GM12875 (cell line): Measurements from ENCODE around the gene TNN.

Source experiments
- H3K4me3 ChIP-seq: one replicate; pipeline ENCODE4 v1.5.1; 2011; ENCODE audit warnings: low read depth, low read length, control low read depth
- CTCF ChIP-seq: IDR thresholded peaks from 2 replicates; pipeline ENCODE4 v1.5.1; 2011; ENCODE audit warnings: low read depth, mild to moderate bottlenecking, control low read depth, inconsistent platforms, low read length, moderate library complexity, borderline replicate concordance; ENCODE audit not compliant: insufficient read depth

Gene TNN

GRCh38 chr1:175146529-175147213, 79.0 kb downstream of the TNN start:
- no peak overlapping the region for H3K4me3 ChIP-seq
- peak; percentile 93 for TF ChIP-seq CTCF

GRCh38 chr1:175147569-175147968, 79.9 kb downstream of the TNN start:
- no peak for TF ChIP-seq CTCF
- H3K4me3 ChIP-seq, result no peak overlapping the region

- TF ChIP-seq CTCF, result no peak
- H3K4me3 ChIP-seq, result no peak overlapping the region
These were observed 80.4 kb downstream of the TNN start for GRCh38 chr1:175148068-175148467.

- no peak overlapping the region for H3K4me3 ChIP-seq
- TF ChIP-seq CTCF, result no peak
These were observed 83.1 kb downstream of the TNN start for GRCh38 chr1:175150596-175151319.

GRCh38 chr1:175152006-175152652, 84.5 kb downstream of the TNN start:
- peak; percentile 84 for TF ChIP-seq CTCF
- H3K4me3 ChIP-seq, result no peak overlapping the region

- no peak overlapping the region for H3K4me3 ChIP-seq
- TF ChIP-seq CTCF, result peak; percentile 79
These were observed 87.2 kb downstream of the TNN start for GRCh38 chr1:175154629-175155472.
